WTC11 (cell line): ENCODE measurements around the gene ASTN2. TPM values are rescaled to one million over a fixed set of nuclear protein-coding genes. Genes with fewer than 3 reads are reported as not detected.

Experiments used
- ATAC-seq: fragments of 200-7000 bp; cut with Tn5 transposase; 2 replicates; pipeline ENCODE4 v1.10.0; 2021; ENCODE audit warnings: mild to moderate bottlenecking, moderate library complexity
- CTCF ChIA-PET: fragments of 300-600 bp; sonication (Branson Sonifier 250); formaldehyde crosslinking; loops from one replicate; lab custom pipeline; 2021; ENCODE audit warnings: antibody characterized with exemption; lab: Charles Lee
- POLR2A ChIA-PET: fragments of 350-600 bp; sonication (Branson Sonifier 250); formaldehyde crosslinking; loops from one replicate; lab custom pipeline; 2021; ENCODE audit warnings: antibody characterized with exemption; lab: Charles Lee
- DNase-seq: peaks from one replicate; pipeline ENCODE4 v3.0.0; 2021; ENCODE audit warnings: low spot score
- H3K27ac Mint-ChIP-seq: 2 replicates; pipeline ENCODE4 v1.8.0; 2021; ENCODE audit warnings: mixed read lengths
- H3K27me3 Mint-ChIP-seq: 2 replicates; pipeline ENCODE4 v1.8.0; 2021; ENCODE audit warnings: low read depth, mild to moderate bottlenecking, moderate library complexity, mixed read lengths
- H3K36me3 Mint-ChIP-seq: 2 replicates; pipeline ENCODE4 v1.8.0; 2021; ENCODE audit warnings: mixed read lengths
- H3K4me1 Mint-ChIP-seq: 2 replicates; pipeline ENCODE4 v1.8.0; 2022; ENCODE audit warnings: mixed read lengths
- H3K4me3 Mint-ChIP-seq: 2 replicates; pipeline ENCODE4 v1.8.0; 2021; ENCODE audit warnings: mild to moderate bottlenecking, moderate library complexity, mixed read lengths
- H3K9me3 Mint-ChIP-seq: 2 replicates; pipeline ENCODE4 v1.8.0; 2021; ENCODE audit warnings: mixed read lengths
- ARID4B ChIP-seq: sonication (generic); formaldehyde crosslinking; IDR thresholded peaks from 2 replicates; pipeline ENCODE4 v1.8.0; 2023; ENCODE audit warnings: missing genetic modification reagents, mild to moderate bottlenecking, borderline replicate concordance
- ATF1 ChIP-seq: sonication (generic); formaldehyde crosslinking; IDR thresholded peaks from 2 replicates; pipeline ENCODE4 v1.8.1; 2023; ENCODE audit warnings: mild to moderate bottlenecking, moderate library complexity, missing genetic modification reagents
- ATF6 ChIP-seq: sonication (generic); formaldehyde crosslinking; IDR thresholded peaks from 2 replicates; pipeline ENCODE4 v1.8.1; 2023; ENCODE audit warnings: mild to moderate bottlenecking, missing genetic modification reagents
- CREB1 ChIP-seq: sonication (generic); formaldehyde crosslinking; IDR thresholded peaks from 2 replicates; pipeline ENCODE4 v1.8.0; 2023; ENCODE audit warnings: mild to moderate bottlenecking, missing genetic modification reagents
- E2F1 ChIP-seq: sonication (generic); formaldehyde crosslinking; IDR thresholded peaks from 2 replicates; pipeline ENCODE4 v1.8.0; 2022; ENCODE audit warnings: mild to moderate bottlenecking, missing genetic modification reagents
- E2F5 ChIP-seq: sonication (generic); formaldehyde crosslinking; IDR thresholded peaks from 2 replicates; pipeline ENCODE4 v1.8.1; 2022; ENCODE audit warnings: mild to moderate bottlenecking, moderate library complexity, missing genetic modification reagents
- EMX1 ChIP-seq: fragments of 250-450 bp; sonication (Bioruptor Pico); IDR thresholded peaks from 2 replicates; pipeline ENCODE4 v1.8.0; 2021; ENCODE audit warnings: mild to moderate bottlenecking
- FOXJ3 ChIP-seq: sonication (generic); formaldehyde crosslinking; IDR thresholded peaks from 2 replicates; pipeline ENCODE4 v1.9.0; 2021; ENCODE audit warnings: missing genetic modification reagents, mild to moderate bottlenecking, borderline replicate concordance
- FOXP4 ChIP-seq: sonication (generic); formaldehyde crosslinking; IDR thresholded peaks from 2 replicates; pipeline ENCODE4 v1.8.0; 2022; ENCODE audit warnings: mild to moderate bottlenecking, missing genetic modification reagents
- GTF2I ChIP-seq: fragments of 250-450 bp; sonication (Bioruptor Pico); conservative IDR thresholded peaks from 2 replicates; pipeline ENCODE4 v1.4.0; 2021; ENCODE audit warnings: mild to moderate bottlenecking
- SMAD3 ChIP-seq: sonication (generic); formaldehyde crosslinking; IDR thresholded peaks from 2 replicates; pipeline ENCODE4 v1.8.0; 2022; ENCODE audit warnings: missing genetic modification reagents, mild to moderate bottlenecking, borderline replicate concordance
- SP1 ChIP-seq: sonication (generic); formaldehyde crosslinking; conservative IDR thresholded peaks from 2 replicates; pipeline ENCODE4 v1.8.1; 2022; ENCODE audit warnings: missing genetic modification reagents
- ZBTB21 ChIP-seq: sonication (generic); formaldehyde crosslinking; IDR thresholded peaks from 2 replicates; pipeline ENCODE4 v1.8.1; 2023; ENCODE audit warnings: mild to moderate bottlenecking, missing genetic modification reagents, borderline replicate concordance
- ZNF121 ChIP-seq: sonication (generic); formaldehyde crosslinking; IDR thresholded peaks from 2 replicates; pipeline ENCODE4 v1.8.0; 2023; ENCODE audit warnings: missing genetic modification reagents
- ZNF416 ChIP-seq: fragments of 250-450 bp; sonication (Bioruptor Pico); IDR thresholded peaks from 2 replicates; pipeline ENCODE4 v1.9.0; 2021; ENCODE audit warnings: mild to moderate bottlenecking, inconsistent platforms
- ZNF423 ChIP-seq: fragments of 250-450 bp; sonication (Bioruptor Pico); IDR thresholded peaks from 2 replicates; pipeline ENCODE4 v2.1.2; 2022; ENCODE audit warnings: mild to moderate bottlenecking, moderate library complexity
- ZNF532 ChIP-seq: fragments of 250-450 bp; sonication (Bioruptor Pico); IDR thresholded peaks from 2 replicates; pipeline ENCODE4 v1.9.0; 2021; ENCODE audit warnings: mild to moderate bottlenecking, borderline replicate concordance
- ZNF671 ChIP-seq: fragments of 250-450 bp; sonication (Bioruptor Pico); IDR thresholded peaks from 2 replicates; pipeline ENCODE4 v1.8.0; 2021; ENCODE audit warnings: mild to moderate bottlenecking
- total RNA-seq: library from RNA; stranded (reverse); gene quantifications from 3 replicates; pipeline ENCODE4 v1.2.3, GENCODE V29; 2021

The ASTN2 gene
- total RNA-seq, 1 experiment from 2014 or later, result 16.2 TPM

- TF ChIP-seq FOXP4 (CRISPR knock-in tag) (no peak), EMX1 (no peak), ZNF416 (CRISPR knock-in tag) (no peak), ATF1 (CRISPR knock-in tag) (no peak), ZBTB21 (CRISPR knock-in tag) (no peak), CREB1 (no peak), SP1 (CRISPR knock-in tag) (no peak), ZNF671 (no peak), ZNF423 (CRISPR knock-in tag) (no peak)
These were observed 397.4 kb downstream of the ASTN2 start (continued) for GRCh38 chr9:117017414-117017985.

- Mint-ChIP-seq H3K4me3 (no peak overlapping the region), H3K4me1 (peaks cover 12% of the 10 kb centered on the region), H3K27ac (no peak overlapping the region), H3K27me3 (no peaks in the 10 kb centered on the region; the same call in 1 of the 2 replicates), H3K9me3 (peaks cover 3% of the 10 kb centered on the region; the same call in 1 of the 2 replicates), H3K36me3 (no peaks in the 10 kb centered on the region)
- ATAC-seq (no peak), DNase-seq (no peak)
- ChIA-PET CTCF (no interaction called here), POLR2A (no interaction called here)
- TF ChIP-seq E2F1, result no peak
- TF ChIP-seq FOXJ3 (CRISPR knock-in tag), result no peak
- no peak for TF ChIP-seq SMAD3 (CRISPR knock-in tag)
- no peak for TF ChIP-seq GTF2I (CRISPR knock-in tag)
- TF ChIP-seq E2F5 (CRISPR knock-in tag), result no peak
These were observed 400.8 kb downstream of the ASTN2 start for GRCh38 chr9:117014061-117014460.

GRCh38 chr9:117013440-117013995 lies 401.3 kb downstream of the ASTN2 start:
- H3K4me3 Mint-ChIP-seq, result no peak overlapping the region
- ChIA-PET CTCF (no interaction called here), POLR2A (no interaction called here)
- DNase-seq (no peak), ATAC-seq (no peak)
- no peak overlapping the region for H3K27ac Mint-ChIP-seq
- H3K4me1 Mint-ChIP-seq, result peaks cover 11% of the 10 kb centered on the region
- H3K36me3 Mint-ChIP-seq, result no peaks in the 10 kb centered on the region
- H3K27me3 Mint-ChIP-seq, result no peaks in the 10 kb centered on the region; the same call in 1 of the 2 replicates
- H3K9me3 Mint-ChIP-seq, result peaks cover 3% of the 10 kb centered on the region; the same call in 1 of the 2 replicates
- TF ChIP-seq ARID4B (CRISPR knock-in tag) (no peak), ZNF532 (CRISPR knock-in tag) (no peak), ZNF121 (CRISPR knock-in tag) (no peak), FOXJ3 (CRISPR knock-in tag) (no peak), ATF6 (no peak)
